Upper lobe of left lung (tissue), 6 donors: Measurements from ENCODE around the gene TEKT5. TPM values are rescaled to one million over a fixed set of nuclear protein-coding genes. Genes with fewer than 3 reads are reported as not detected.
A peak's percentile ranks its signal among the peaks of the same experiment; 100 is the strongest.

Experiments
- ATAC-seq, 2 donors: fragments of 200-7000 bp; cut with Tn5 transposase; one replicate each; pipeline ENCODE4 v1.9.1; 2022; ENCODE audit warnings: mild to moderate bottlenecking in 2 of 2, moderate library complexity in 2 of 2; ENCODE audit not compliant: low FRiP score in 2 of 2
- DNase-seq, 2 donors: peaks; one replicate each; pipeline ENCODE4 v3.0.0-alpha.2; 2019 to 2020
- H3K27ac ChIP-seq, 4 donors: fragments of 200-600 bp; sonication (generic); one replicate each; pipeline ENCODE4 v1.5.1; 2016 to 2019
- H3K27me3 ChIP-seq, 4 donors: fragments of 200-600 bp; sonication (generic); one replicate each; pipeline ENCODE4 v1.5.1; 2017 to 2019
- H3K36me3 ChIP-seq, 4 donors: fragments of 200-600 bp; sonication (generic); one replicate each; pipeline ENCODE4 v1.5.1; 2016 to 2019
- H3K4me1 ChIP-seq, 4 donors: fragments of 200-600 bp; sonication (generic); one replicate each; pipeline ENCODE4 v1.5.1; 2018 to 2019
- H3K4me3 ChIP-seq, 4 donors: fragments of 200-600 bp; sonication (generic); one replicate each; pipeline ENCODE4 v1.5.1; 2017 to 2019; ENCODE audit warnings: mild to moderate bottlenecking in 2 of 4, moderate library complexity in 1 of 4
- H3K9me3 ChIP-seq, 4 donors: fragments of 200-600 bp; sonication (generic); one replicate each; pipeline ENCODE4 v1.5.1; 2018 to 2019
- EP300 ChIP-seq, 4 donors: sonication (generic); formaldehyde crosslinking; IDR thresholded peaks; one replicate each; pipeline ENCODE4 v1.5.1; 2017; ENCODE audit warnings: antibody characterized with exemption in 4 of 4, control low read depth in 2 of 4
- POLR2A ChIP-seq, 4 donors: fragments of 450-650 bp; IDR thresholded peaks; one replicate each; pipeline ENCODE4 v1.5.1; 2016 to 2017; ENCODE audit warnings: antibody characterized with exemption in 4 of 4, mild to moderate bottlenecking in 2 of 4
- POLR2AphosphoS5 ChIP-seq, 2 donors: sonication (generic); formaldehyde crosslinking; IDR thresholded peaks; one replicate each; pipeline ENCODE4 v1.5.1; 2017; ENCODE audit warnings: antibody characterized with exemption in 2 of 2
- WGBS, 2 donors: methylation state at CpG; one replicate each; pipeline ENCODE4 v1.1.5; 2017 to 2018; 5-methylcytosine and 5-hydroxymethylcytosine counted together
- total RNA-seq, 6 donors: library from RNA; depleted of rRNA in 4 of 6; stranded (reverse); fragments of >200 nt in 4 of 6; gene quantifications; one replicate each; pipeline versions ENCODE4 v1.1.0 to v1.2.1, GENCODE V29; 2016 to 2021
- TF ChIP-seq, protein P1 (sequence below), 6 experiments: fragments of 450-650 bp in 4 of 6; fragments of 200-600 bp in 2 of 6; sonication (generic) in 2 of 6; IDR thresholded peaks; one replicate each; pipeline ENCODE4 v1.5.1; 2016 to 2019; ENCODE audit warnings: antibody characterized with exemption in 6 of 6
- donor health status: DM: no; HTN: no; CAD: no; lungs with moderate emphysema.
- donor health status: DM: no; HTN: yes; CAD: no; lungs with severe emphysema.

Gene TEKT5
- total RNA-seq, 6 donors from 2014 or later = 0.20 to 2.1 (median 0.44) TPM; not detected in 3

GRCh38 chr16:10600782-10601443, 93.8 kb downstream of the TEKT5 start:
- Histone ChIP-seq H3K4me3 (no peak overlapping the region), H3K36me3 (no peaks in the 10 kb centered on the region), H3K9me3 (no peaks in the 10 kb centered on the region), H3K4me1 (peaks cover 38 to 50% (median 43%) of the 10 kb centered on the region in 4 donors), H3K27me3 (no peaks in the 10 kb centered on the region), H3K27ac (peak overlapping the region; percentile 67 to 89 (median 74))
- TF ChIP-seq POLR2A (IDR thresholded peaks at IDR 0.05) (no peak), EP300 (IDR thresholded peaks at IDR 0.05) (no peak), POLR2AphosphoS5 (IDR thresholded peaks at IDR 0.05) (no peak)
- TF ChIP-seq, protein P1, sequence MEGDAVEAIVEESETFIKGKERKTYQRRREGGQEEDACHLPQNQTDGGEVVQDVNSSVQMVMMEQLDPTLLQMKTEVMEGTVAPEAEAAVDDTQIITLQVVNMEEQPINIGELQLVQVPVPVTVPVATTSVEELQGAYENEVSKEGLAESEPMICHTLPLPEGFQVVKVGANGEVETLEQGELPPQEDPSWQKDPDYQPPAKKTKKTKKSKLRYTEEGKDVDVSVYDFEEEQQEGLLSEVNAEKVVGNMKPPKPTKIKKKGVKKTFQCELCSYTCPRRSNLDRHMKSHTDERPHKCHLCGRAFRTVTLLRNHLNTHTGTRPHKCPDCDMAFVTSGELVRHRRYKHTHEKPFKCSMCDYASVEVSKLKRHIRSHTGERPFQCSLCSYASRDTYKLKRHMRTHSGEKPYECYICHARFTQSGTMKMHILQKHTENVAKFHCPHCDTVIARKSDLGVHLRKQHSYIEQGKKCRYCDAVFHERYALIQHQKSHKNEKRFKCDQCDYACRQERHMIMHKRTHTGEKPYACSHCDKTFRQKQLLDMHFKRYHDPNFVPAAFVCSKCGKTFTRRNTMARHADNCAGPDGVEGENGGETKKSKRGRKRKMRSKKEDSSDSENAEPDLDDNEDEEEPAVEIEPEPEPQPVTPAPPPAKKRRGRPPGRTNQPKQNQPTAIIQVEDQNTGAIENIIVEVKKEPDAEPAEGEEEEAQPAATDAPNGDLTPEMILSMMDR (IDR thresholded peaks at IDR 0.05) = no peak
- WGBS, 2 donors = 54 to 65% methylated on average over 7 to 12 of the region's 12 CpGs
- ATAC-seq = peak in 1 of 2 donors; percentile 23
- peak in 1 of 2 donors; percentile 73 for DNase-seq

GRCh38 chr16:10599626-10600025, 95.1 kb downstream of the TEKT5 start:
- TF ChIP-seq, protein P1 (IDR thresholded peaks at IDR 0.05) = no peak
- TF ChIP-seq POLR2AphosphoS5 (IDR thresholded peaks at IDR 0.05) = no peak
- no peak for TF ChIP-seq POLR2A (IDR thresholded peaks at IDR 0.05)
- TF ChIP-seq EP300 (IDR thresholded peaks at IDR 0.05) = no peak
- H3K4me1 ChIP-seq = peaks cover 41 to 54% (median 45%) of the 10 kb centered on the region in 4 donors
- peak overlapping the region; percentile 53 to 89 (median 74) for H3K27ac ChIP-seq
- H3K4me3 ChIP-seq = no peak overlapping the region
- DNase-seq (no peak), ATAC-seq (no peak)
- no peaks in the 10 kb centered on the region for H3K36me3 ChIP-seq
- no peaks in the 10 kb centered on the region for H3K9me3 ChIP-seq
- 83 to 88% methylated on average over 7 of the region's 7 CpGs for WGBS, 2 donors
- H3K27me3 ChIP-seq = no peaks in the 10 kb centered on the region

GRCh38 chr16:10598157-10598556, 96.6 kb downstream of the TEKT5 start:
- Histone ChIP-seq H3K27ac (peak overlapping the region; percentile 3 to 71 (median 67)), H3K9me3 (no peaks in the 10 kb centered on the region), H3K36me3 (no peaks in the 10 kb centered on the region), H3K4me3 (no peak overlapping the region), H3K4me1 (peaks cover 47 to 58% (median 52%) of the 10 kb centered on the region in 4 donors), H3K27me3 (no peaks in the 10 kb centered on the region)
- DNase-seq (peak in 1 of 2 donors; percentile 73), ATAC-seq (no peak)
- WGBS, 2 donors = 15 to 27% methylated on average over 6 to 11 of the region's 11 CpGs
- no peak for TF ChIP-seq EP300 (IDR thresholded peaks at IDR 0.05)
- no peak for TF ChIP-seq POLR2A (IDR thresholded peaks at IDR 0.05)
- TF ChIP-seq, protein P1 (IDR thresholded peaks at IDR 0.05) = no peak
- peak in 1 of 2 donors; percentile 40 for TF ChIP-seq POLR2AphosphoS5 (IDR thresholded peaks at IDR 0.05)

GRCh38 chr16:10597187-10597601, 97.5 kb downstream of the TEKT5 start:
- Histone ChIP-seq H3K4me3 (no peak overlapping the region), H3K36me3 (no peaks in the 10 kb centered on the region), H3K4me1 (peaks cover 43 to 56% (median 49%) of the 10 kb centered on the region in 4 donors), H3K27ac (peak overlapping the region in 1 of 4 donors; percentile 70), H3K9me3 (no peaks in the 10 kb centered on the region), H3K27me3 (no peaks in the 10 kb centered on the region)
- DNase-seq (no peak), ATAC-seq (no peak)
- no peak for TF ChIP-seq POLR2A (IDR thresholded peaks at IDR 0.05)
- TF ChIP-seq, protein P1 (IDR thresholded peaks at IDR 0.05) = no peak
- TF ChIP-seq EP300 (IDR thresholded peaks at IDR 0.05) = no peak
- TF ChIP-seq POLR2AphosphoS5 (IDR thresholded peaks at IDR 0.05) = no peak
- 61 to 68% methylated on average over 3 of the region's 3 CpGs for WGBS, 2 donors
